ENCODE results near the gene BBX.

Gene BBX

GRCh38 chr3:107756649-107757048 lies 233.9 kb downstream of the BBX start:
- no peak for DNase-seq

GRCh38 chr3:107757140-107757539 lies 234.4 kb downstream of the BBX start:
- no peak for DNase-seq

DNA sequence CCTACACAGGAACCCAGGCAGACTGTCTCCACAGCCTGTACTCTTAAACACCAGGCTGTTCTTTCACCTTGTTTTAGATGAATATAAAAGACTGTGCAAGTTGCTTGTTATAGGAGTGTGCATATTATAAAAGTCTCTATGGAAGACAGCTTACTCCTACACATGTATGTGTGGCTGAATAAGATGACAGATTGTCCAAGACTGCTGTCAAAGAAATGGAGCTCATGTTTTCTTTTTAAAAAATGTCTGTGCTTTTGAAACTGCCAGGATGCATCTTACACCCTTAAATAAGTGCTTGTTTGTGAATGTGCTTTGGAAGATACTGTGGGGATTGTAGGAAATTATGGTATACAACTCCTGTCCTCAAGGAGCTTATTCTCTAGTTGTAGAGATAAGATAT lies 237.4 kb downstream of the BBX start:
- DNase-seq = no peak

DNA sequence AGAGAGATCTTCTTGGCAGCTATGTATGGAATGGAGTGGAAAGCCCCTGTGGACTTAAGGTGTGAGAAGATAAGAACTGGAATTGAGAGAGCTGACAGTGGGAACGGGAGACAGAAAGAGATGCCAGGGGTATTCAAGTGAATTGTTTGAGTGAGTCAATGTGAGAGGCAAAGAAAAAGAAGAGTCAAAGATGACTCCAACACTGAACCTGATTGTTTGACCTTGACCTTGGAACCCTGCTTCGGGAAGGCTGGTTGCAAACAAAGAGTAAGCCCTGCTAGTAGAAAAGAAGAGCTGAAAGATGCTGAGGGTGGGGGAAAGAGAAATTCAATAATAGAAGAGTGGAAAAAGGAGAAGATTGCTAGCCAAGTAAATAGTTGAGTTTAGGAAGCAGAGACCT lies 238.6 kb downstream of the BBX start:
- no peak for DNase-seq

GRCh38 chr3:107765524-107765923 lies 242.8 kb downstream of the BBX start:
- no peak for DNase-seq

GRCh38 chr3:107767897-107768605 lies 245.3 kb downstream of the BBX start:
- no peak for DNase-seq

- no peak for DNase-seq
Observed at GRCh38 chr3:107769882-107770281, 247.1 kb downstream of the BBX start.

GRCh38 chr3:107772016-107772415 lies 249.3 kb downstream of the BBX start:
- no peak for DNase-seq

DNA sequence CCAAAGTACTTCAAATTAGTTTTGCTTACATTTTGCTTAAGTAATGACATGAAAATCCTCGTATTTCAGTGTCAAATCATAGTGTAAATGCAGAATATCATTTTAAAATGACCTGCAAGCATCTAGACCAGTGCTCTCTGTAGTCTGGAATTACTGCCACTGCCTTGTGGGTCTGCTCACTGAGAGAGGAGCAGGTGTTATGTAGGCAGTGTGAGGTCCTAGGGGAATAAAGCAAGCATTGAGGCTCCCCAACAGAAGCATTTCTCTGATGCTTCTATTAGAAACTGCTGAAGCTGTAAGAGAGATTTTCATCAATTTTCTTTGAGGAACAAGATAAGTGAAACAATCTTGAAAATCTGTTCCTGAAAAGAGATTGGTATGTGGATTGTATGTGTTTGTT lies 253.2 kb downstream of the BBX start:
- DNase-seq = no peak

DNA sequence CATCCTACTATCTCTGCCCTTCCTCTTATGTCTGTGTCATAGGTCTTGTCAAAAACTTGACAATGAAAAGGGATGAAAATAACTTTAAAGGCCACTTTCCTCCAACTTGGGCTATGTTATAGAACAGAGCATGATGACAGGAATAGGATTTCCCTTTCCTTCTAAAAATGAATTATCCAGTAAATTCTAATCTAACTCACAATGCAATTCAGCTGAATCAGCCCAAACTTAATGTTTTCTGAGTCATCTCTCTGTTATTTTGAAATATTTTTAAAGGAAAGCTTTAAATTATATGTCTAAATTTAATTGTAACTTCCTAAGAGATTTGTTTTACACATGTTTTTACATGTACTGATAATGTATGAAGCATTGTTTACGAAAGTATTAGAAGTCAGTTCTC lies 258.5 kb downstream of the BBX start:
- no peak for DNase-seq

DNA sequence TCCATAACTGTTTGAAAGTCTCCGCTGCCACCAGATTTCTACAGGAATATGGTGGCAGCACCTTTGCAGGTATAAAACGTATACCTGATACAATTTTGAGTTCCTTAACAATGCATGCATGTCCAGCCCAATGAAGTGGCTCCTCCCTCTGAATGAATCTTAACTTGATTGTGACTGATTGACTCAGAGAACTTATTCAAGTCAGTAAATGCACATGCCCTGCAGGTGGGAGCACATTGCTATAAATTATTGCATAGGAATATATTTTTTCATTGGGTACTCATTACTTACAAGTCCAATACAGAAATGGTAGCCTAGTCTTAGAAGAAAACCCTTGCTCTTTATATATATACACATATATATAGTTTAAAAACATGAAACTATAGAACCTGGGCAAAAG lies 259.3 kb downstream of the BBX start:
- DNase-seq = no peak

- no peak for DNase-seq
Observed at GRCh38 chr3:107790612-107791011, 267.9 kb downstream of the BBX start.

DNA sequence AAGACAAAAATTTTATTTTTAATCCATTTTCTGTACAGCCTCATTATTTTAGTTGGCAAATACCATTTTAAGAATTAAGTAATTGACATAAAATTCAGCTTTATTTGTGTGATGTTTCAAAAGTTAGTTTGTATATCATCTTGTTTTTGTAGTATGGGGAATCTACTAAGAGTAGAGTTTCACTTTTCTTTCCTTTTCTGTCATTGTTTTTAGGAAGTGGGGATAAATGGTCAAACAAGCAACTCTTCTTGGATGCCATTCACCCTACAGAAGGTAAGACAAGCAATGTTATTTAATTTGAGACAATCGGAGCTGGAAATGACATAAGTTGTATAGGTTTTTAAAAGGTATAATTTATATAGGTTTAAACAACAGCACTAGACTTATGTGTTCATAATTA lies 268.3 kb downstream of the BBX start:
- no peak for DNase-seq

DNA sequence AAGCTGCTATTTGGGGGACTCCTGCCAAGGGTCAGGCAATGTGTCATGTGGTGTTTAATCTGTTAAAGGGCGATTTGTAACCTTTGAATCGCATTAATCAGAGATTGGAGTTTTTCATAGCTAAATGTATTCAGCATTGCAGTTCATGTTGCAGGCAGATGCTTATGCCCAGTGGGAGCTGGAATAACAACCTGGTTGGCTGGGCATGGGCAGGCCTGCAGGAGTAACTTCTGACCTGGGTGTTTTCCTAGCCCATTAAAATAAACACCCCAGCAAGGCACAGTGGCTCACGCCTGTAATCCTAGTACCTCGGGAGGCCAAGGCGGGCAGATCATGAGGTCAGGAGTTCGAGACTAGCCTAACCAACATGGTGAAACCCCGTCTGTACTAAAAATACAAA lies 268.7 kb downstream of the BBX start:
- no peak for DNase-seq

DNA sequence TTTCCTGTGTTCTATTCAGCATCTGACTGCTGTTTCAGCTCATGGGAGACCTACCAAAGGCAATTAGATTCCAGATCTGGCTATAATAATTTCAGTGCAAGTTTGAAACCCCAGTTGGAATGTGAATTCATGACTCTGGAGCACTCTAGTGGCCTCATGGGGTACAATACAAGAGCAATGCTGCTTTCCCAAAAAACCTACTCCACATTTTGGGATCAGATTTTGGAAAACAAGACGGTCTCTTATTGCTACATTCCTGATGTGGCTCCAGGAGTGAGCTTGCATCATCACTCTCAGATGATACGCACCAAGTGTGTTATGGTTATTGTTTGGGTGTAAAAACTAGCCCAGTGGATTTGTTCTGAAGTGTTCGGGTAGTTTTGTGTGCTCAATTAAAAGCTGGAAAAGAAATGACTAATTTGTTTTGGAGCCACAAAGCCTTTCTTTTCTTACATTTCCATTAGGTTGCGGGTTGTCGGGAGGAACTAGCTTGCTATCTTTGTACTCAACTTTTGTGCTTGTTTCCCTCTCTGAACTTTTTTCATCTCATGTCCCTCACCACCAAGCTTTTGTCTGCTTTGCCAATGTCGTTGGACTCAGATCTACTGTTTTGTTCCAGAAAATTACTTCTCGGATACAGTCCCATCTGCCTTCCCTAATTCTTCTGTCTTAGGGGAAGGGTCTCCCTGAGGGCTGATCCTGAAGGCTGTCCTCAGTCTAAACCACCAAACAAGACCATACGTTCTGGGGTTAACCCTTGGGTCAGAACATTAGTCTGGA lies 272.1 kb downstream of the BBX start:
- no peak for DNase-seq

- DNase-seq = no peak
Observed at GRCh38 chr3:107795514-107796094, 272.8 kb downstream of the BBX start.

GRCh38 chr3:107796791-107797190 lies 274.0 kb downstream of the BBX start:
- no peak for DNase-seq

DNA sequence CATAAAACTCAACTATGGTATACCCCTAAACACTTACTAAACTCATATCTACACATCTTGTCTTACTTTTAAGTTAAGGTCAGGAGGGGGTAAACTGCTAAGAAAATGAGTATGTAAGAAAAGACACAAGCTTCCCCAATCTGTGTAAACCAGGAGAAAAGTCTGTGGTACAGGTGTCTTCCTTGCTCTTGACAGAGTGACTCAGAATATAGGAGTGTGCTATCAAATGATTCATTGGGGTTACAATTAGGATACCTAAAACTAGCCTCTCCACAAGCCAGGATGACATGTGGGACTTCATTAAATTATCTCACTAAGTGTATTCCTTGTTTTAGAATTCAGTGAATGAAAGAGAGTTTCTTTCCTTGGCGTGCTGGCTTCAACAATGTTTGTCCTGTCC lies 274.8 kb downstream of the BBX start:
- no peak for DNase-seq

DNA sequence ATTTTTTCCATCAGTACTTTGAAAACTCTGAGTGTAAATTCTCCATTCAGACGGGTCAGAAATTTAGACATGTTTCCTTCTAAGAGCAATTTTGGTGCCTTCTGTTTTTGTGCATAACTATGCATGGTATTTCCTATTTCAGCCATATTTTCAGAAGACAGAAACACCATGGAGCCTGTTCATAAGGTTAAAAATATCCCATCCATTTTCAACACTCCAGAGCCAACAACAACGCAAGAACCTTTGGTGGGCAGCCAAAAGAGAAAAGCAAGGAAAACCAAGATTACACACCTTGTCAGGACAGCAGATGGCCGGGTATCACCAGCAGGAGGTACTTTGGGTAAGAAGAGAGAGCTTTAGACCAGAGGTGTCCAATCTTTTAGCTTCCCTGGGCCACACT lies 275.6 kb downstream of the BBX start:
- no peak for DNase-seq

DNA sequence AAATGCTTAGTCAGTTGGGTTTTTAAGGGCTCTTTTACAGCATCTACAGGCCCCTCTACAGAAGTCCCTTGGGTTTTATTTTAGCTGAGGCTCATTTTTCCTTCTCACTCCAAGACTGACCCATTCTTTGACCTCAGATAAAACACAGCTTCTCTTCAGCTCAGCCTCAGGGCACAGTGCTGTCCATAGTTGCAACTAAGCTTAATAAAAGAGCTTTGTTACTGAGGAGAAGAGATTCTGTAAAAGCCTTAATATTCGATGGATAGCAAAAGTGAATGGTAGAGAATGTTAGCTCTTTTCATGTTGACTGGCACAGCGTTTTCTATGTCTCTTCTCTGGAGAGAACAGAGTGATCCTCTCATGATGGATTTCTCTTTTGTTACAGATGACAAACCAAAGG lies 277.9 kb downstream of the BBX start:
- DNase-seq = no peak

- DNase-seq = no peak
Observed at GRCh38 chr3:107803170-107803569, 280.4 kb downstream of the BBX start.

GRCh38 chr3:107806021-107806420 lies 283.3 kb downstream of the BBX start:
- DNase-seq = no peak

GRCh38 chr3:107806536-107806935 lies 283.8 kb downstream of the BBX start:
- DNase-seq = no peak
